ENCODE measurements around the gene SEMA3G.

DNA sequence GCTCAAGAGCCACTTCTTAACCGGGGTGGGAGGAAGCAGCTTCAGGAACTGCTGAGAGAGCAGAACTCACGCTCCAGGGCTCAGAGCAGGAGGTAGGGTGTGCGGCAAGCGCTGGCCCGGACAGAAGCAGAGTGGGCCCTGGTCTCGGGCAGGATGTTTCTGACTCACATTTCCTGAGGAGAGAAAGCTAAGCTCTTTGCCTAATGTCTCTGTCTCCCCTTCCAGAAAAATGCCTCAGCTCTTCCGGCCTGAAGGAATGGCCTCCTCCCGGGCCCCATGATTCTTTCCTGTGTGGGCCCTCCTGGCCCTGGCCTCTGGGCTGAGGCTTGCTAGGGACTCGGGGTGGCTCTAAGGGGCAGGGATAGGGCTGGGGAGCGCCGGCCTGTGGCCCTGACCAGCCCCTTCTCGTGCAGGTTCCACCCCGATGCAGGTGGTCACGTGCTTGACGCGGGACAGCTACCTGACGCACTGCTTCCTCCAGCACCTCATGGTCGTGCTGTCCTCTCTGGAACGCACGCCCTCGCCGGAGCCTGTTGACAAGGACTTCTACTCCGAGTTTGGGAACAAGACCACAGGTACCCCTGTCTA is 46.1 kb upstream of the SEMA3G start:
- TF ChIP-seq, protein P1, sequence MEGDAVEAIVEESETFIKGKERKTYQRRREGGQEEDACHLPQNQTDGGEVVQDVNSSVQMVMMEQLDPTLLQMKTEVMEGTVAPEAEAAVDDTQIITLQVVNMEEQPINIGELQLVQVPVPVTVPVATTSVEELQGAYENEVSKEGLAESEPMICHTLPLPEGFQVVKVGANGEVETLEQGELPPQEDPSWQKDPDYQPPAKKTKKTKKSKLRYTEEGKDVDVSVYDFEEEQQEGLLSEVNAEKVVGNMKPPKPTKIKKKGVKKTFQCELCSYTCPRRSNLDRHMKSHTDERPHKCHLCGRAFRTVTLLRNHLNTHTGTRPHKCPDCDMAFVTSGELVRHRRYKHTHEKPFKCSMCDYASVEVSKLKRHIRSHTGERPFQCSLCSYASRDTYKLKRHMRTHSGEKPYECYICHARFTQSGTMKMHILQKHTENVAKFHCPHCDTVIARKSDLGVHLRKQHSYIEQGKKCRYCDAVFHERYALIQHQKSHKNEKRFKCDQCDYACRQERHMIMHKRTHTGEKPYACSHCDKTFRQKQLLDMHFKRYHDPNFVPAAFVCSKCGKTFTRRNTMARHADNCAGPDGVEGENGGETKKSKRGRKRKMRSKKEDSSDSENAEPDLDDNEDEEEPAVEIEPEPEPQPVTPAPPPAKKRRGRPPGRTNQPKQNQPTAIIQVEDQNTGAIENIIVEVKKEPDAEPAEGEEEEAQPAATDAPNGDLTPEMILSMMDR (conservative IDR thresholded peaks at IDR 0.05; ENCODE audit: low read depth, low read length), result no peak
- no peak for TF ChIP-seq EZH2 (IDR thresholded peaks at IDR 0.05; ENCODE audit: borderline replicate concordance, low read depth, low read length, poor library complexity, severe bottlenecking)
